HepG2 (cell line): Measurements from ENCODE around the gene LRRTM1. TPM values are rescaled to one million over a fixed set of nuclear protein-coding genes. Genes with fewer than 3 reads are reported as not detected.

Experiments
- ATAC-seq: fragments of 200-7000 bp; cut with Tn5 transposase; 3 replicates; pipeline ENCODE4 v1.9.1; 2020; ENCODE audit warnings: mild to moderate bottlenecking, moderate library complexity
- BruUV-seq: library from RNA; stranded (reverse); fragments of 400-500 nt; replicated peaks from 2 replicates; lab custom pipeline; 2021; lab: Mats Ljungman, UMichigan
- CTCF ChIA-PET: fragments of 300-600 bp; formaldehyde crosslinking; extraction: SDS; loops from one replicate; lab custom pipeline; 2021; ENCODE audit warnings: low total read pairs, inconsistent platforms, low intra/inter-chr PET ratio; lab: Yijun Ruan, JAX
- POLR2A ChIA-PET: fragments of 350-600 bp; sonication (Branson Sonifier 250); formaldehyde crosslinking; loops from one replicate; lab custom pipeline; 2020; ENCODE audit warnings: antibody characterized with exemption, inconsistent platforms; lab: Yijun Ruan, JAX
- DNase-seq: peaks from one replicate; pipeline ENCODE4 v3.0.0-alpha.2; 2015; ENCODE audit warnings: low spot score
- FAIRE-seq: peaks from 3 replicates; lab custom pipeline; 2011; peaks lifted over from hg19 to GRCh38; lab: Jason Lieb, UNC
- H2AFZ ChIP-seq: one replicate; pipeline ENCODE4 v1.6.1; 2011; ENCODE audit warnings: low read length, inconsistent platforms
- H3K27ac ChIP-seq: fragments of 300-600 bp; 3 replicates; pipeline ENCODE4 v1.8.0; 2011; ENCODE audit warnings: mixed run types, mild to moderate bottlenecking, mixed read lengths, low read length, inconsistent platforms; ENCODE audit not compliant: insufficient read depth; ENCODE audit errors: extremely low read length
- H3K27me3 ChIP-seq, 2 experiments: fragments of 200-600 bp in 1 of 2; 2 replicates in 1 of 2; 3 replicates in 1 of 2; pipeline versions ENCODE4 v1.6.0 to v1.8.0; 2011; ENCODE audit warnings: low read length in 2 of 2, mild to moderate bottlenecking in 2 of 2, moderate library complexity in 2 of 2, inconsistent platforms in 1 of 2; ENCODE audit not compliant: insufficient read depth in 2 of 2, control insufficient read depth in 1 of 2
- H3K36me3 ChIP-seq, 2 experiments: fragments of 200-600 bp in 1 of 2; replicated peaks in 1 of 2; 2 replicates in 1 of 2; 3 replicates in 1 of 2; pipeline versions ENCODE4 v1.5.1 to v1.8.0; 2011; ENCODE audit warnings: low read length in 2 of 2, inconsistent platforms in 1 of 2; ENCODE audit not compliant: insufficient read depth in 2 of 2, control insufficient read depth in 1 of 2
- H3K4me1 ChIP-seq: 2 replicates; pipeline ENCODE4 v1.5.1; 2012; ENCODE audit warnings: low read length, inconsistent platforms; ENCODE audit not compliant: insufficient read depth
- H3K4me2 ChIP-seq: 2 replicates; pipeline ENCODE4 v1.6.0; 2011; ENCODE audit warnings: low read depth, low read length, inconsistent platforms
- H3K4me3 ChIP-seq, 3 experiments: fragments of 200-600 bp in 1 of 3; sonication (generic), shearing (Covaris generic) in 1 of 3; replicated peaks in 1 of 3; 2 replicates each; pipeline ENCODE4 v1.5.1; 2011 to 2016; ENCODE audit warnings: low read length in 3 of 3, inconsistent platforms in 2 of 3, low read depth in 2 of 3, mild to moderate bottlenecking in 2 of 3, control low read depth in 1 of 3, mixed read lengths in 1 of 3; ENCODE audit not compliant: insufficient read depth in 1 of 3
- H3K79me2 ChIP-seq: one replicate; pipeline ENCODE4 v1.6.1; 2011; ENCODE audit warnings: low read length, inconsistent platforms; ENCODE audit not compliant: insufficient read depth
- H3K9ac ChIP-seq: 2 replicates; pipeline ENCODE4 v1.6.0; 2011; ENCODE audit warnings: mild to moderate bottlenecking, low read depth, low read length, inconsistent platforms; ENCODE audit not compliant: insufficient read depth
- H3K9me3 ChIP-seq: 2 replicates; pipeline ENCODE4 v1.5.1; 2012; ENCODE audit warnings: mild to moderate bottlenecking, low read length
- H4K20me1 ChIP-seq: 2 replicates; pipeline ENCODE4 v1.6.0; 2011; ENCODE audit warnings: inconsistent platforms, mild to moderate bottlenecking, low read length, moderate library complexity; ENCODE audit not compliant: insufficient read depth
- KLF16 ChIP-seq, 2 experiments: sonication (generic) in 1 of 2; formaldehyde crosslinking in 1 of 2; IDR thresholded peaks; 2 replicates each; pipeline versions ENCODE4 v1.6.1 to v1.8.0; 2016 to 2023; ENCODE audit warnings: missing genetic modification reagents in 2 of 2, missing compliant biosample characterization in 1 of 2
- MED1 ChIP-seq: sonication (generic); formaldehyde crosslinking; IDR thresholded peaks from 2 replicates; pipeline ENCODE4 v1.4.0; 2020; ENCODE audit warnings: missing genetic modification reagents
- PCBP2 ChIP-seq: fragments of 200-400 bp; formaldehyde crosslinking; optimal IDR thresholded peaks from 2 replicates; pipeline ENCODE3; 2018; ENCODE audit warnings: low read length, low read depth; ENCODE audit not compliant: poor library complexity, severe bottlenecking
- RARG ChIP-seq: sonication (generic); formaldehyde crosslinking; IDR thresholded peaks from 2 replicates; pipeline ENCODE4 v1.4.0; 2020; ENCODE audit warnings: low read depth, mild to moderate bottlenecking, missing genetic modification reagents
- RNF219 ChIP-seq: sonication (generic); formaldehyde crosslinking; IDR thresholded peaks from 2 replicates; pipeline ENCODE4 v1.5.0; 2020; ENCODE audit warnings: mild to moderate bottlenecking, missing genetic modification reagents
- SUZ12 ChIP-seq: fragments of 150-350 bp; IDR thresholded peaks from 2 replicates; pipeline ENCODE4 v1.6.1; 2014; ENCODE audit warnings: low read depth, low read length
- TAF15 ChIP-seq: fragments of 200-400 bp; formaldehyde crosslinking; IDR thresholded peaks from one replicate; pipeline ENCODE4 v1.6.1; 2018; ENCODE audit warnings: mild to moderate bottlenecking, low read depth, low read length; ENCODE audit not compliant: poor library complexity, severe bottlenecking
- TOPORS ChIP-seq: sonication (generic); formaldehyde crosslinking; IDR thresholded peaks from 2 replicates; pipeline ENCODE4 v1.8.0; 2023; ENCODE audit warnings: mild to moderate bottlenecking, missing genetic modification reagents
- ZBTB14 ChIP-seq: sonication (generic); formaldehyde crosslinking; IDR thresholded peaks from 2 replicates; pipeline ENCODE4 v1.4.0; 2020; ENCODE audit warnings: missing genetic modification reagents
- ZFP41 ChIP-seq: sonication (generic); formaldehyde crosslinking; IDR thresholded peaks from 2 replicates; pipeline ENCODE4 v1.4.0; 2020; ENCODE audit warnings: mild to moderate bottlenecking, missing genetic modification reagents, borderline replicate concordance
- ZFP91 ChIP-seq: sonication (generic); formaldehyde crosslinking; IDR thresholded peaks from 2 replicates; pipeline ENCODE4 v1.9.0; 2022; ENCODE audit warnings: missing genetic modification reagents, mild to moderate bottlenecking, borderline replicate concordance
- ZGPAT ChIP-seq: IDR thresholded peaks from 2 replicates; pipeline ENCODE4 v1.6.1; 2016; ENCODE audit warnings: mild to moderate bottlenecking
- ZKSCAN5 ChIP-seq: sonication (generic); formaldehyde crosslinking; IDR thresholded peaks from 2 replicates; pipeline ENCODE4 v1.5.1; 2020; ENCODE audit warnings: mild to moderate bottlenecking, missing genetic modification reagents
- ZNF337 ChIP-seq: sonication (generic); formaldehyde crosslinking; IDR thresholded peaks from 2 replicates; pipeline ENCODE4 v1.5.1; 2020; ENCODE audit warnings: missing genetic modification reagents, low read depth, mild to moderate bottlenecking, borderline replicate concordance
- ZNF510 ChIP-seq: sonication (generic); formaldehyde crosslinking; IDR thresholded peaks from 2 replicates; pipeline ENCODE4 v1.4.0; 2020; ENCODE audit warnings: low read depth, mild to moderate bottlenecking, missing genetic modification reagents
- ZNF546 ChIP-seq: sonication (generic); formaldehyde crosslinking; conservative IDR thresholded peaks from 2 replicates; pipeline ENCODE4 v1.8.1; 2023; ENCODE audit warnings: mild to moderate bottlenecking, missing genetic modification reagents
- in situ Hi-C: cut with HindIII; loops from 2 replicates; pipeline ENCODE4 v1.10.0; 2017; ENCODE audit warnings: low pct_unique_long_range_greater_than_20kb; ENCODE audit not compliant: extremely low pct_ligation_motif_present
- intact Hi-C: fragments of 100-400 bp; cut with micrococcal nuclease; formaldehyde crosslinking; loops from one replicate; pipeline ENCODE4 v1.10.0; 2022; ENCODE audit not compliant: unreplicated experiment
- polyA plus RNA-seq, 8 experiments: library from polyadenylated mRNA; depleted of rRNA in 3 of 8; stranded (reverse) in 7 of 8; unstranded in 1 of 8; fragments of >200 nt; fragmentation: Illumina TruSeq in 4 of 8; extraction: Trizol in 4 of 8; gene quantifications; 2 replicates each; pipeline versions ENCODE4 v1.2.1 to v1.2.3, GENCODE V29; 2011 to 2016; ENCODE audit warnings: low read depth in 4 of 8, missing spikeins in 1 of 8, mixed read lengths in 1 of 8; ENCODE audit not compliant: insufficient read depth in 1 of 8
- total RNA-seq, 5 experiments: library from RNA; depleted of rRNA; stranded (reverse); fragments of >200 nt; fragmentation: Illumina TruSeq; extraction: Trizol; gene quantifications; 2 replicates each; pipeline ENCODE4 v1.2.3, GENCODE V29; 2016; ENCODE audit warnings: low read depth in 1 of 5

Gene LRRTM1
- total and polyA plus RNA-seq, 2 of the 13 experiments (the other 11 are each of a cell fraction or from before 2014, with no cell fraction given) = not detected

- Histone ChIP-seq H3K36me3 (no peaks in the 10 kb centered on the region), H4K20me1 (no peaks in the 10 kb centered on the region), H3K9me3 (no peaks in the 10 kb centered on the region), H2AFZ (no peak overlapping the region), H3K4me1 (no peaks in the 10 kb centered on the region), H3K27me3 (no peaks in the 10 kb centered on the region), H3K4me2 (no peak overlapping the region), H3K9ac (no peak overlapping the region), H3K27ac (no peak overlapping the region), H3K79me2 (no peaks in the 10 kb centered on the region), H3K4me3 (no peak overlapping the region)
- intact Hi-C loops (no loop called here), in situ Hi-C loops (no loop called here)
- POLR2A ChIA-PET = no interaction called here
- ATAC-seq = no peak
- DNase-seq = no peak
- CTCF ChIA-PET = no interaction called here
- no peak for FAIRE-seq
- BruUV-seq = no TSS peak
- no peak for TF ChIP-seq SUZ12
- no peak for TF ChIP-seq ZNF546 (CRISPR knock-in tag)
- TF ChIP-seq ZFP91 (CRISPR knock-in tag) = no peak
- TF ChIP-seq RNF219 (CRISPR knock-in tag) = no peak
- TF ChIP-seq RARG = no peak
- TF ChIP-seq ZNF337 (CRISPR knock-in tag) = no peak
- no peak for TF ChIP-seq ZFP41 (CRISPR knock-in tag)
- no peak for TF ChIP-seq MED1 (CRISPR knock-in tag)
- TF ChIP-seq ZBTB14 (CRISPR knock-in tag) = no peak
- TF ChIP-seq KLF16 (CRISPR knock-in tag; IDR thresholded peaks at IDR 0.05) = no peak
- no peak for TF ChIP-seq TAF15
- TF ChIP-seq ZNF510 (CRISPR knock-in tag) = no peak
- no peak for TF ChIP-seq ZGPAT
- no peak for TF ChIP-seq ZKSCAN5 (CRISPR knock-in tag)
- no peak for TF ChIP-seq PCBP2
- TF ChIP-seq TOPORS (CRISPR knock-in tag) = no peak
Measured at GRCh38 chr2:80293039-80293438, 11.5 kb downstream of the LRRTM1 start.
